NOMO-1 treated with dmso at 0.1 percent for 144 hours (cell line): Measurements from ENCODE around the gene CDH23.

ENCODE experiments used
- DNase-seq: peaks from one replicate; lab custom pipeline; 2025; ENCODE audit not compliant: unreplicated experiment; lab: John Stamatoyannopoulos, UW

CDH23 gene

DNA sequence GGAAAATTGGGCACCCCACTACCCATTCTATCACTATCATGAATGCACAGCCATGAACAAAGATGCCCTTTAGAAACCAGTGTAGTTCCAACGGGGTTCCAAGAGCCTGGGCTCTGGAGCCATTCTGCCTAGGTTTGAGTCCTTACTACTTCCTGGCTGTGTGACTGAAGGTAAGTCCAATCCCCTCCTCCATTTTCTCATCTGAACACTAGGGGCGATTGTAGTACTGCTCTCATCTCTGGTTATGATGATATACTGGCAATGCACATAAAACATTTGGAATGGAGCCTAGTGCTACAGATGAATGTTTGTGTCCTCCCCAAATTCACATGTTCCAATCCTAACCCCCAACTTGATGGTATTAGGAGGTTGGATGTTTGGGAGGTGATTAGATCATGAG, 28.1 kb upstream of the CDH23 start:
- no peak for DNase-seq

DNA sequence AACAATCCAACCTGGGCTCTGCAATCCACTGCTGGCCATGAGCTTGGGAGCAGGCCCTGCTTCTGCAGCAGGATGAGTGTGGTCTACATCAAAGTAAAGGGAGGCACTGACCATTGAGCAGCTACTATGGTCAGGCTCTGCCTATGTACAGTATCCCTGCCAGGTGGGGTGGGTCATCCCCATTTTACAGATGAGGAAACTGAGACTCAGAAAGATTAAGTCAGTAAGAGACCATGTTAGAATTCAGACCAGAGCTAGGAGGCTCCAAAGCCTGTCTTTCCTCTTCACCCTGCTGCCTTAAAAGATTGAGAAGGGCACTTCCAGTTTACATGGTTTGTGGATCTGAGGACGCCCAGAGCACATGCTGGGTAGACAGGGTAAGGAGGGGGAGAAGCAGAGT, 27.1 kb upstream of the CDH23 start:
- DNase-seq: no peak

DNA sequence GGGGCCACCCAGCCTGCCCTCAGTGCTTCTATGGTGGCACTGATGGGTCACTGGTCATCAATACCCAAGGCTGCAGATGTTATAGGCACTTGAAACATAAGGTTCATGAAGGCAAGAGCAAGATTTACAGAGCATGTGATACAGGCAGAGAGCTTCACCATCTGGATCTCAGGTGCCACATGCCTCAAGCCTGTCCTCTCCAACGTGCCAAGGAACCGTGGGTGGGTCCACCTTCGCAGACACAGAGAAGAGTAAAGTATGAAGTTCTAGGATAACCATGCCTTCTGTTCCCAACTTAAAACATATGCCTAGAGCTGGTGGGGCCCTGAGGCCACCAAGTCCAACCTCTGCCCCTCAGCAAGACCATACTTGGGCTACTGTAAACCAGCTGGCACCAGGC, 26.7 kb upstream of the CDH23 start:
- no peak for DNase-seq

DNA sequence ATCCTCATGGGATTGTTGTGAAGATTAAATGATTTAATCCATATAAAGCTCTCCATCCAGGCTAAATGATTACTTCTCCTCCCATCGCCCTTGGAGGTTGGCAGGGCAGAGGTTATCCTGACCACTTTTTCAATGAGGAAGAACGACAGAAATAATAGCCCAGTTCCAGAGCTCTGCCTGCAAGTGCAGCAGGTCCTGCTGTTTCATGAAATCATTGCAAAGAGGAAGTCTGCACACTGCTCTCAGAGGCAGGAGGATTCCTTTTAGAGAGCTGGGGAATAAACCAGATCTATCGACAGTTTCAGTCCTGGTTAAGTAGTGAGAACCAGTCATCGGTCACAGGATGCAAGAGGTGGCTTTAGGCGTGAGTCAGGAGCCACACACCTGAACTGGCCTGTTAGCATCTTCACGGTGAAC, 25.0 kb upstream of the CDH23 start:
- peak; percentile 45 for DNase-seq

DNA sequence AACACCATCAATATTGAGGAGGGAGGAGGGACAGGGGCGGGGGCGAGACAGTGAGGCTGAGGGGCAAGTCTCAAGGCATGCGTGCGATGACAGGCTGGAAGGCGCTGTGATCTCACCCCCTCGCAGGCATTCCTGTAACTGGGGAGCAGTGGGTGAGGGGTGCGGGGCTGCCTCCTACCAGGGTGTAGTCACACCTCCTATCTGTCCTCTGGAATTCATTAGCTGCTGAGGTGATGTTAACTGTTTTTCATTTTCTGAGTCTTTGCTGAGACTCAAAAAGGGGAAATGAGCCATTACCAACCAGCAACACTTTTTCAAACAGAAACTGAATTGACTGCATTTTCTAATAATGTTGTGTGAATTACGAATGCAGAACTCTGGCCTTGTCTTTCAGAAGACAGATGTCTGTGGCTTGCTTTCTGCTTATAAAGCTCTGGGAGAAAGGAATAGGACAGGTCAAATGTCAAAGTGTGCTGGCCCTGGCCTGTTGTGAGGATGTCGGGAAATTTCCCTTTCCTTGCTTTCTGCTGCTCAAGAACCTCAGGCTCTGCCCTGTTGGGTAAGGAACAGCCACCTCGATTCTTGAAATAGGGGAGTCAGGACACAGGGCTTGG, 23.7 kb upstream of the CDH23 start:
- peak; percentile 55 for DNase-seq

DNA sequence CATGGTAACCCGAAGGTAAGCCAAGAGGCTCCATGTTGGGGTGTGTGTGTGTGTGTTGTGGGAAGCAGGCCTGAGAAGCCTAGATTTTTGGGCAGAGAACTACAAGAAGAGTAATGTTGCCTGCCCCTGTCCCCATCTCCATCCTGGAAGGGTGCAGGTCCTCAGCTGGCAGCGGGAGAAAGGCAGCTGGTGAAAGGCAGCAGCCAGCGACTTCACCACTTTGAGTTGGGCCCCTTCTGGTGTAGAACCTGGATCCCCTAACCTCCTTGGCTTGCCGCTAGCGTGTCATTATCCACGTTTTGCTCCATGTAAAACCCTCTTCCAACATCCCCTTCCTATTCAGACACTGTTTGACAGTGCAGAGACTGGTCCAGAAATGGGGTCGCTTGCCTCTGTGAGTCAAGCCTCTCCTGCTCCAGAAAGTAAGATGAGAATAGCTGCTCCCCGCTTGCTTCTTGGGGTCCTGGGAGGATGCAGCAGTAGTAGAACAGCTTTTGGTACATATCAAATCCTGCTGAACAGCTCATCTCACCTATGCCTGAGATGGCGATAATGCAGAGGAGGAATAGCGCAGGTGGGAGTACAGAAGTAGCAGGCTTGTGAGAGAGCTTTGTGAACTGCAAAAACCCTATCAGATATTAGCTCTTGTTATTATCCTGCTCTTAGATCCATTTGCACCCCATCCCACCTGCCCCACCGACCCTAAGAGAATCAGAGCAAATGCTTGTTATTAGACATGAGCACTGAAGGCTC, 22.1 kb upstream of the CDH23 start:
- no peak for DNase-seq

DNA sequence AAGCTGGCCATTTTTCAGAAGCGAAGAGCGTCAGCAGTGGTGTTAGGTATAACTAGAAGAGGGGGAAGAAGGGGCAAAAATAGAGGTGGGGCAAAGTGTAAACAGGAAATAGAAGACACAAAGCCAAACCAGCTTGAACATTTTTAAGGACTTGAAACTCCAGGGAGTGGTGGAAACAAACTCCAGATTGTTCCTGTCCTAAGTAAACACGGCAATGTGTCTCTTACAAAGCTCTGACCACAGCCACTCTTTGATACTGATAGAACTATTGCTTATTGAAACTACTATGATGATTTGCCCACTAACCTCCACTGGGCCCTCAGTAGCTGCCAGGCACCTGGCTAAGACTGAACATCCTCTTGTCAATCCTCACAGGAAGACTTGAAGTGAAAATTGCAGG, 20.8 kb upstream of the CDH23 start:
- DNase-seq: no peak

DNA sequence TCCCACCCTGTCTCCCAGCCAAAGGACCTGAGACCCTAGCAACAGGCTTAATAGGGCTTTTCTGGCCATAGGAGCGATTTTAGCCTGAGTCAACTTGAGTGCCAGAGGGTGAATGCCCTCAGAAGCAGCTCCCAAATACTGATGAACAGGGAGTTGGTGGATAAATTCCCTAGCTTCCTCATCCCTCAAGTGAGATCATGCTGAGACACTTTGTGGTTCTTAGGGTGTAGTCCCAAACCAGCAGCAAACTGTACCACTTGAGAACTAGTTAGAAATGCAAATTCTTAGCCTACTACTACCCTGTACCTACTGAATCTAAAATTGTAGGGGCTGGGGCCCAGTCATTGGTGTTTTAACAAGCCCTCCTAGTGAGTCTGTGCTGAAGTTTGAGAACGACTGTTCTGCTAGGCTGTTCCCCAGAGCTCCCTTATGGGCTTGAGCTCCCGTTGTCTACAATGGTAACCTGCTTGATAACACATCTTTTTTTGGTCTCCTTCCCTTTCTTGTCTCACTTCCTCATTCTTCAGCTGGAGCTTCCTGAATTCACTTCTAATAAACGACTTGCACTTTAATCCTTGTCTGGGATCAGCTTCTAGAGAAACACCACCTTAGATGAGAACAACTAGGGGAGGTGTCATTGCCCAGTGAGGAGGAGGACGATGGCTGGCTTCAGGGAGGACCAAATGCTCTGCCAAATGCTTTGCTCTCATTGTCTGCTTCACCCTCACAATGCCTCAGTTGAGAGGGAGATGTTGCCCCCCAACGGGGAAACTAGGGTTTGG, 18.2 kb upstream of the CDH23 start:
- DNase-seq: peak; percentile 62

DNA sequence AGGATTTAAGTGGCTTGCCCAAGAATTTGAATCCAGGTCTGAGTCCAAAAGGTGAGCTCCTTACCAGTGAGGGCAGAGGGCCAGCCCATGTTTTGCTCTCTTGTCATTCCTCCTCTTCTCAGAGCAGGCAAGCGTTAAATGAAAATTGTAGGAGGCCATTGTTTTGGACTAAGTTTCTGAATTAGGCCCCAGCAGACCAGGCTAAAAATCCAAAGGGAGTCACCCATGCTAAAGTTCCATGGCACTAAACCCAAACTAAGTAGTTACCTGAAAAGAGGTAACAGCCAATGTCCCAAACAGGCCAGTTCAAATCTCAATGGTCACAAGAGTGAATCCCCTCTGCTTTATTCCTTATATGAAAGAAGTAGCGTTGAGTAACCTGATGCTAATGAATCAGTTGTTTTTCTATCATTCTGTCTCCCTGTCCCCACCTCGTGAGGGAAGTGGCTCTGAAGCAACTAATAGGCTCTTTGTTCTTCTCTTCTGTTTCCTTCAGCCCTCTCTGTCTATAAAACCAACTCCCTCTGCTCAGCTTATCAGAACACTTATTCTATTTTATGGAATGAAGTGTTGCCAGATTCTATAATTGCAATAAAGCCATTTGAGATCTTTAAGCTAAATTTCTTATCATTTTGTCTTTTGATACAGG, 17.5 kb upstream of the CDH23 start:
- DNase-seq: no peak

DNA sequence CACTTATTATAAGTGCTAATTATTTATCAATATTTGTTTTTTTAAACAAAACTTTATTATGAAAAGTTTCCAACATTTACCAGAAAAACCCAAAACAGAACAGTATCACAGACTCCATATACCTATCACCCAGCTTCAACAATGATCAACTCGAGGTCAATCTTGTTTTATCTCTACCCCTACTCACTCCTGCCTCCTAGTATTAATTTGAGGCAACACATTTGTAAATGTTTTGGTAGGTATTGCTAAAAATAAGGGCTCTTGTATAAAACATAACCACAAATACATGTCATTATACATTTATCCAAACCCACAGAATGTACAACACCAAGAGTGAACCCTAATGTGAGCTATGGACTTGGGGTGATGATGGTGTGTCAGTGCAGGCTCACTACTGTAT, 15.9 kb upstream of the CDH23 start:
- DNase-seq: no peak

DNA sequence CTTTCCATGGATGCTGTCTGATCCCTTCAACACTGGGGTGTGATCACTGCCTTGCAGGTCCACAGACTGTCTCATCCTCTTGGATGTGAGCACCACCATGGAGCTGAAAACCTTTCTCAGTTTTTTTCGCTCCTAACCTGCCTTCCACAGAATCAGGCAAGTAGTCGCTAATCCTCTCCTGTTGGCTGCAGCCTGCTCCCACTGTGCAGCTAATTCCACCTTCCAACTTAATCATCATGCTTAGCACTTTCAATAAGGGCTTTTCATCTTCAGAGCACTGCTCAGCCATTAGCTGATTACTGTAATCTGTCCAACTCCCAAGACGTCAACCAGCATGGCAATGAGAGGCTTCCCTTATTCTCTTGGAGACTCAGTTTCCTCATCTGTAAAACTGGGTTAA, 15.1 kb upstream of the CDH23 start:
- DNase-seq: no peak

DNA sequence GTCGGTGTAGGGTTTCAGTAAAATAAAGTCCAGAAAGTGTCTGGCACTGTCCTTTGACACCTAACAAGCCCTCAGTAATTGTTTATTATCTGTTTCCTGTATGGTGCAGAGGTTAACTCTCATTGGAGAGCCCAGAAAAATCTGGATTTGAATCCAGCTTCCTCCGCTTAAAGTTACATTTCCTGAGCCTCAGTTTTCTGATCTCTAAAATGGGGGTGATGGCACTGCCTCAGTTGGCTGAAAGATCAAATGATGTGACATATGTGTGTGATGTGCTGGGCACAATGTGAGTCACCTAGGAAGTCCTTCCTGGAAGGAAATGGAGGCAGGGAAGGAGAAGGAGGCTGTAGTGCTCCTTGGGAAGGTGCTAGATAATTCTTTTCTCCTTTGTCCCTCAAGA, 14.7 kb upstream of the CDH23 start:
- DNase-seq: no peak

DNA sequence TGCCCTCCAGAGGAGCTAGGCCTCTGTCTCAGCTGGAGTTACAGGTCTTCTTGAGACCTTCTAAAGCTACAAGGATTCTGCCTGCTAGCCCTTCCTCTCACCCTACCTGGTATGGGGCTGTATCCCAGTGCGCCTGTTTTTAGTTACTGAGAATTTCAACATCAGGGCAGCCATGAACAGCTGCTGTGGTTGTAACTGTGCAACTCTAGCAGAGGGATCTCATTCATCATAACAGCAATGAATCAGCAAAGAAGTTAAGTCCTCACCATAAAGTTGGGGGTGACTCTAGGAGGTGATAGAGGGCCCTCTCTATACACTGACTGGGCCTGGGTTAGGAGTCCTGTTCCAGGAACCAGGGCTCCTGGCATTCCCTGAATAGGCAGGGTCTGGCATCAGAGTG, 14.0 kb upstream of the CDH23 start:
- DNase-seq: peak; percentile 56

DNA sequence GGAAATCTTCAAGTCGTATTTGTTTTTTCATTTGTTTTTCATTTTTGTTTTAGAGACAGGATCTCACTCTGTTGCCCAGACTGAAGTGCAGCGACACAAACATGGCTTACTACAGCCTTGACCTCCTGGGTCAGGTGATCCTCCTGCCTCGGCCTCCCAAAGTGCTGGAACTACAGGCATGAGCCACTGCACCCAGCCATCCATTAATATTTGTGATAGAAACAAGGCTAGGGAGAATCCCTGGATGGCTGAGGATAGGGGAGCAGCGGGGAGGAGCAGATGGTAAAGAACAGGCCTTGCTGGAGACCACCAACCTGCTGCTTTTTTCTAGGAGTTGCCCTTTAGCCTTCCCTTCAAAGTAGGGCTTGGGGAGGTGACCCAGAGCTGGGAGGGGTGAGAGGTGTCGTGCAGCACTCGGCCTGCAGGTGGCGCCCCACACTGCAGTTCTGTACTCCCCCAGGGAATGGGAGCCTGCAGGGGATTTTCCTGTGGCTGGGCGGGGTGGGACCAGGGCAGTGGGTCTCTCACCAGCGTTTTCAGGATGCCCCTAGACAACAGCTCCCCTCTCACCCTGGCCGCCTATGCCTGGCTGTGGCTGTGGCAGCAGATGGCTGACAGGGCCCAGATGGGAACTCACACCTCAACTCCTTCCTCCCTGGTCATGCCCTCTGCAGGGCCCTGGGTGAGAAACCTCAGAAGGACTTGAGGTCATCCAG, 12.6 kb upstream of the CDH23 start:
- DNase-seq: peak; percentile 21

DNA sequence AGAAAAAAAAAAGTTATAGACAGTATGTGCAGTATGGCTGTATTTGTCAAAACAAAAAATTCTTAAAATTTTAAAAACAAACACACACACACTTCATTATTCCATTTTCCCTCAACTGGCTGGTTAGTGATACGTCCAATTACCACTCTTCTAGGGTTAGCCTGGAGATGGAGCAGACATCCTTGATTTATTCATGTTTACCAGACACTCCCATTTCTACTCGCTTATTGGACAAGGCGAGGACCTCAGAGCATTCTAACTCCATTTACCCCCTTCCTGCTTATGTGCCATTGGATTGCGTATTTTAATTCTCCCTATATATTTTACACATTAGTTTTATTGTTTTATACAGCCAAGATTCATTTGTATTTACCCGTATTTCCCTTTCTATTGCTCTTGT, 8.5 kb upstream of the CDH23 start:
- no peak for DNase-seq

DNA sequence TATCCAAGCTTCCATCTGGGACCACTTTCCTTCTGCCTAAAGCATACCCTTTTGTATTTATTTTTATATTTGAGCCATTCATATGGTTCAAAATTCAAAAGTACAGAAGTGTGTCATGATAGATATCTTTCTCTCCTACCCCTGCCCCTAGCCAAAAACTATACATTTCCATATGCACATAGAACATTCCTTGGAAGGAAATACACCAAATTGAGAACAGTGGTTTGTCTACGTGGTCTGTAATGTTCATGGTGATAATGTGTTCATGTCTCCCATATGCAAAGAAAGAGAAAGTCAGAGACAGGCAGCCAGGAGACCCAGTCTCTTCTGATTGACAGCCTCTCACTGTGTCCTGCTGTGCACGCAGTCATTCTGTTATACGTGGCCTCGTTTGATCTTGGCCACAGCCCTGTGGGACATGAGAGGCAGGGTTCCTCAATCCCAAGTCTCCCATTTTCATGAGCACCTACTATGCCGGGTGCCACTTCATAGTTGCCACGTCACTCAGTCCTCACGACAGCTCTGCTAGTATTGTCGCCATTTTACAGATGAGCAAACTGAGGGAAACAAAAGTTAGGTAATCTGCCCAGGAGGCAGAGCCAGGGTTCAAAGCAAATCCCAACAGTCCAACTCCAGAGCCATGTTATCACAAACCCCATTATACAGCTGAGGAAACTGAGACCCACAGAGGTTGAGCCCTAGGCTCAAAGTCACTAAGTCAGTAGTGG, 8.0 kb upstream of the CDH23 start:
- no peak for DNase-seq

DNA sequence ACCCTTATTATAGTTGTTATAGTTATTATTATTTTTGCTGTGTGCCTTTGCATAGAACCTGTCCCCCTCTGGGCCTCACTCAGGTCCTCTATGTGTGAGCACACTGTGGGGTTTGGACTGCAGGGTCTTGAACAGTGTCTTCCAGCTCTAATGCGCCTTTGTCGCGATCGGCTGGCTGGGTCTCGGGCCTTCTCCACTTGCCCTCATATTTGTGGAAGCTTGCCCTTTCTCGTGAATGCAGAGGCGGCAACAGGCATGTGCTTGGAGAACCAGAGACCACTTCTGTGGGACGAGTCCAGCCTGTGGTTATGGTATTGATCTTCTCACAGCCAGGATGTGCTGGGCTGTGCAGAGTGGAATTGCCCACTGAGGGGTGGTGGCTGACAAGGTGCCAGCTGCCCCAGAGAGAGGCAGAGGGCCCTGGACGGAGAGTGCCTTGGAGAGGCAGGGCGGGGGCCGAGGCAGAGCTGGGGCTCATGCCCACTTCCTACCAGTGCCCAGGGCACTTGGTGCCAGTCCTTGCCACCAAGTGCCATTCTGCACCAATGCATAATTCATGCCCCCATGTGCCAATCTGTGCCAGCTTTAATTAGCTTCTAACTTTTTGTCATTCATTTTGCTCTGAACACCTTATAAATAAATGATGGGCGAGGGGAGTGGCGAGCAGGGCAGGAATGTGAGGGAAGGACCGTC, 6.8 kb upstream of the CDH23 start:
- no peak for DNase-seq

DNA sequence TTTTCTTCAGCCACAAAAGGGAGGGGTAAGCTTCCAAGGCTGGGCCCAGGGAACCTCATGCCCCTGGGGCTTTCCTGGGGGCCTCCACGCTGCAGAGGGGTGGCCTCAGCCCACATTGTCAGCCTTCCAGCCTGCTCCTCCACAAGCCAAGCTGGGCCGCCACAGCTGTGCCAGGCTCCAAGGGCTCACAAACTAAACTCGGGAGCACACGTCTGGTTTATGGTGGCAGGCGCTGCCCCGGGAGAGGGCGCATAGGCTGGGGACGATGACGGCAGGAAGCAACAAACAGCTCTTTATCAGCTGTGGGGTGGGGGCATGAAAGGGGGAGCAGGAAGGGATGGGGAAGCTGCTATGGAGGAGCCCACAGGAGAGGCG, 6.3 kb upstream of the CDH23 start:
- DNase-seq: no peak

DNA sequence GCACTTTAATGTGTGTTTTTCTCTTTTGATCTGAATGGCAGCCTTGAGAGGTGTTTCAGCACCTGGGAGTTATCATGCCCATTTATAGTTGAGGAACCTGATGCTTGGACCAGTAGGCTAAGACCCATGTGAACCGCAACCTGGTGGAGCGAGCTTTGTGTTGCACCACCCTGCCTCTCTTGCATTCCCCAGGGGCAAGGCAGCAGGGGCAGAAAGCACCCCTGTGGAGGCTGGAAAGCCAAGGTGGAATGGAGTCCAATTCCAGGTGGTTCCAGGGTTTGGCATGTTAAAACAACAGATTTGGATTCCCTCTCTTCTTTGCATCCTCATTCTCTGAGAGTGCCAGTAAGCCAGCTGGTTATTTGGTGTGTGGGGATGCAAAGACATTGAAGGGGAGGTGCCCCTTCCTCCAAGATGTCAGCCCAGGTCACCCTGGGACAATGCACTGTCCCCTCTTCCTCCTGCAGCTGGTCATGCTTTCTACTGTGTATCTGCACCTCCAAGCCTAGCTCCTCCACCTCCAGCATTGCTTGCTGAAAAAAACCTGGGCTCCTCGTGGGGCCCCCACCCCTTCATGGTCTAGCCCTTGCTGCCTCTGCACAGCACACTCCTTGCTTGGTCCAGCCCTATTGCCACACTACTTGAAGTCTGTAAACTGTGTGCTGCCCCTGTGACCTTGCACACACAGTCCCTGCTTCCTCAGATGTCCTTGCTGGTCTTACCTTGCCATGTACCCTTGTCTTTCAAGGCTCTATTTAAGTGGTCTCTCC, 5.6 kb upstream of the CDH23 start:
- DNase-seq: no peak
